IPS-18c (cell line): ENCODE measurements around the gene TIMM50.
A peak's percentile ranks its signal among the peaks of the same experiment; 100 is the strongest.
"Not testable (repeated sequence)": the region's sequence is repeated elsewhere in the genome, so short reads cannot be mapped to it uniquely, and the experiment has no call there.

ENCODE experiments used
- H3K4me3 ChIP-seq: 2 replicates; pipeline ENCODE4 v1.7.0; 2013; ENCODE audit warnings: low read depth, mild to moderate bottlenecking, low read length, moderate library complexity; ENCODE audit not compliant: insufficient read depth
- H3K9me3 ChIP-seq: one replicate; pipeline ENCODE4 v1.6.1; 2013; ENCODE audit warnings: mild to moderate bottlenecking, low read length, moderate library complexity; ENCODE audit not compliant: control insufficient read depth, insufficient read depth

The TIMM50 gene

DNA sequence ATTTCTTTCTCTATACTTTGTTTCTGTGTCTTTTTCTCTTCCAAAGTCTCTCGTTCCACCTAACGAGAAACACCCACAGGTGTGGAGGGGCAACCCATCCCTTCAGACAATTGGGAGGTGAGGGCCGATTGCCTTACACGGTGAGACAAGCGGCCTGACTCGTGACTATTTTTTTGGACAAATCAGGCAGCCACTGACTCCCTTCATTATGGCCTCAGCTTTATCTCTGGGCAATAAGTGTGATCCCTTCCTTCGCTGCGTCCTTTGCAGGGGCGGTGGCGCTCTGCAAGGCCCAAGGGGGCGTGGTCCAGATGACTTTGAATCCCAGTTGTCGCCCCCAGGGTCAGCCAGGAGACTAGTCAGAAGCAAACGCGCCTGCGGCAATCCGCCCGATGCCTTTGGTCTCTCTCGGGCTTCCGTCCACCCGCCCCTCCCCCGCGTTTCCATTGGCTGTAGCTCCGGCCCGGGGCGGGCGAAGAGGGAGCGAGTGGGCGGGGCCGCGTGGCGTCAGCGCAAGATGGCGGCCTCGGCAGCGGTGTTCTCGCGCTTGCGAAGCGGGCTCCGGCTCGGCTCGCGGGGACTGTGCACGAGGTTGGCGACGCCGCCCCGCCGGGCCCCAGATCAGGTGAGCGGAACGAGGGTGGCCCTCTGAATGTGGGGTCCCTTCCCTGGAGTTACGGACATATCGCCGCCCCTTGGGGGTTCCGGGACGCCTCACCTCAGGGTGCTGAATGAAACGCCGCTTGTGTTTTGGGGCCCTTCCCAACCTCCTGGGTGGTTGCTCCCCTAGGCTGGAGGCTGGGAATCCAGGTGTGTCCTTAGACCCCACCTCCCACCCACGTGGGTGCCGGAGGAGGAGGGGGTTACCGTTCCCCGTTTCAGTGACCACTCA lies at the start of gene TIMM50:
TSS of gene TIMM50 (plus strand) at position 502 of the 892 bp plus-strand sequence. CDS start at position 518, 16 bp downstream.
- H3K9me3 ChIP-seq = peaks cover 3% of the 10 kb centered on the region
- H3K4me3 ChIP-seq = peak within 1 kb of the TSS; percentile 95

DNA sequence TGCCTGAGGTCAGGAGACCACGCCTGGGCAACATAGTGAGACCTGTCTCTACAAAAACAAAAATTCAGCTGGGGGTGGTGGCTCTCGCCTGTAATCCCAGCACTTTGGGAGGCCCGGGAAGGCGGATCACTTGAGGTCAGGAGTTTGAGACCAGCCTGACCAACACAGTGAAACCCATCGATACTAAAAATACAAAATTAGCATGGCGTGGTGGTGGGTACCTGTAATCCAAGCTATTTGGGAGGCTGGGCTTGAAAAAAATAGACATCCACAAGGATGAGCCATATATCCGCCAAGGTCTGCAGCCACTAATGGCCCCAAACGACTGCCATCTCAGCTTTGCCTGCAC lies 48.0 kb upstream of the TIMM50 start:
- Histone ChIP-seq H3K9me3 (no peaks in the 10 kb centered on the region), H3K4me3 (no peak overlapping the region)

DNA sequence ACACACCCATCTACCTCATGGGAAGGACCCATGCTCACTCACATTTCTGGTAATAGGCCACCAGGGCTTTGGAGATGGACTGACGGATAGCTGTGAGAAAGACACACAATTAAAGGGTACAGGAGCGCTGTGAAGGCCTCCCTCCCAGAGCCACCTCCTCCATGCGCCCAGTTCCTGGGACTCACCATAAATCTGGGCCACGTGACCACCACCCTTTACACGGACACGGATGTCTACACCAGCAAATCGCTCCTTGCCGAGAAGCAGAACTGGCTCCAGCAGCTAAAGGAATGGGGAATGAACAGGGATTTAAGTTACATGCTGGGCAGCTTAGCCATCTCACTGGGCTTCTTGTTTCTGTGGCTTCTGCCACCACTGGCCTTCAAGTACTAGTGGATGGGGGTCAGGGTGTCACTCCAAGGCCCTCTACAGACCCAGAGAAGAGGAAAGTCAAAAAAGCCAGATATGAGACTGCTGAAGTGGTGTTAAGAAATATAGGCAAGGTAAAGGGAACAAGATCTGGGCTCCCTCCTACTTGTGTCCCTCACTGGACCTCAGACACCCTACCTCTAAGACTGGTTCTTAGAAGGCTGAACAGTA lies 47.1 kb upstream of the TIMM50 start:
- no peaks in the 10 kb centered on the region for H3K9me3 ChIP-seq
- no peak overlapping the region for H3K4me3 ChIP-seq

DNA sequence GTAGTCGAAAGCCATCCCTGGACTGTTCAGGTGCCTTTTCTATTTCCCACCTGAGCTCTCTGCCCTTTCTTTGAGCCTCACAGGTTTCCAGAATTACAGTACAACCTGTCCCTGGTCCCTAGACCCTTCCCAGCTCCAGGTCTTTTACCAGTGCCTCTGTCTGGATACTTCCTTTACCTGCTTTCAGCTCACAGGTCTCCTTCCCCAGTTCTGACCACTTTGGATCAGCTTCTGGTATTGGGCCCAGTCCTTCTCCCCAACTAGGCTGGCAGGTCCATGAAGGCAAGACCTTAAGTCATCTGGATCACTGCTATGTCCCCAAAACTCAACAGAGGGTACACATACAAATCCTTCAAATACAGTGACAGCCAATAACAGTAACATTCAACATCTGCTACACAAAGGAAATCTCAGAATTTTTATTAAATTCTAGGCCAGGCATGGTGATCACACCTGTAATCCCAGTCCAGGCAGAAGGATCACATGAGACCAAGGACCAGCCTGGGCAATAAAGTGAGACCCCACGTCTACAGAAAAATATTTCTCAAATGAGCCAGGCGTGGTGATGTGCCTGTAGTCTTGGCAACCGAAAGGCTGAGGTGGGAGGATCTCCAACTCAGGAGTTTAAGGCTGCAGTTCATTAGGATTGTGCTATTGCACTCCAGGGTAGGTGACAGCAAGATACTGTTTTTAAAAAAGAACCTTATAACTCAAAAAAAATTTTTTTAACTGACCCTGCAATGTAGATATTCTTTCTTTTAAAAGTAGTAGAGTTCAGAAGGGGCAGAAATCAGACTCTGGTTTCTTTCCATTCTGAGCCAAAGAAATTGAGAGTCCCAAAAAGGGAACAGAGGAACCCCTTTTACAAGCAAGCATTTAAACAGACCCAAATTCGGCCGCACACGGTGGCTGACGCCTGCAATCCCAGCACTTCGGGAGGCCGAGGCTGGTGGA lies 46.2 kb upstream of the TIMM50 start:
- peak overlapping the region; percentile 95 for H3K4me3 ChIP-seq

DNA sequence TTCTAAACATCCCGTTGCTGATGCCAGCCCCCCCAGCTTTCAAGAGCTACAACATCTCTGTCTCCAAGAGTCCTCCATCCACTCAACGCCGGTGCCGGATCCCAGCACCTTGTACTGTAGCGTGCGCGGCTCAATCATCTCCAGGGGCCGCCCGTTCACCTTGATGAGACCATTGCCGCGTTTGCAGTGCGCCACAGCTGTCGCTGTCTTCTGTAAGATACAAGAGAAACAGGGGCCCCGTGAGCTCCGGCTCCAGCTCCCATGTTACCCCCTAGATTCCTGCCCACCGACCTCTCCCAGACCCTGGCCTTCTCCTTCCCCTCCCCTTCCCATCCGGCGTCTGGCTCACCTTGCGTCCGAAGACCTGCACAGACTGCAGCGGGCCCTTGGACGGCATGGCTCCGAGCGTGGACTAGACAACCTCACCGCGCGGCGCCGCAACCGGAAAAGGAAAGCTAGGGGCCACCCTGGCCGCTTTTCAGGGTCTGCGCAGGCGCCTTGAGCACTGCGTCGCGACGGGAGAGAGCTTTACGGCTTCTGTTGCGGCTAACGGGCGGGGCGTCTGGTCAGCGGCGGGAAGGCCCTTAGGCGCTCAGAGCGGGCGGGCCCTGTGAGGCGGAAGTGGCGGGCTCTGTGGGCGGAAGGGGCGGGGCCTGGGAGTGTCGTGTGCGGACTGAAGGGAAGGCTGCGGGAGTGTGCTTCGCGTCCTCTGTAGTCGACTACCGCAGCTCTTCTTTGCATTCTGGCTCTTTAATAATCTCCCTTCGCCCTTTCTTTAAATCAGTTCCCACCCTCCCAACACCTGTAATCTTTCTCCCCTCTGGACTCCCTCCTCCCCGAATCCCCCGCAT lies 44.9 kb upstream of the TIMM50 start, which contains the start of gene RPS16:
TSS of gene RPS16 (minus strand) at position 451 of the 851 bp plus-strand sequence. CDS start at position 397, 54 bp downstream.
- Histone ChIP-seq H3K4me3 (peak within 1 kb of the TSS; percentile 95), H3K9me3 (no peaks in the 10 kb centered on the region)

More for the DNA sequence above, 46.2 kb upstream of the TIMM50 start:
- H3K9me3 ChIP-seq = no peaks in the 10 kb centered on the region

DNA sequence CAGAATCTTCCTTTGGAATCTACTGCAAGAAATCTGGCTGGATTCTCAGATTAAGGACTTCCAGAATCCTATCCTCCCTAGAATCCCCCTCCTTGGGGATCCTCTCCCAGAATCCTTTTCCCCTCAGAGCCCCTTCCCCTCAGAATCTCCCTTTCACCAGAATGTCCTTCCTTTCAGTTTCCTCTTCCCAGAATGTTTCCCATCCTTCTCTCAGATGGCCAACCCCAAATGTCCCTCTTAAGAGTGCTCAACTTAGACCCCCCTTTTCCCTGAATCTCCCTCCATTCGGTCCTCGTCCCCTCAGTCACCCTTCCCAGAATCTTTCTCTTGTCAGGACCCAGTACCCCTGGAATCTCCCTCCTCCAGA lies 44.3 kb upstream of the TIMM50 start:
- H3K4me3 ChIP-seq = peak overlapping the region; percentile 82

DNA sequence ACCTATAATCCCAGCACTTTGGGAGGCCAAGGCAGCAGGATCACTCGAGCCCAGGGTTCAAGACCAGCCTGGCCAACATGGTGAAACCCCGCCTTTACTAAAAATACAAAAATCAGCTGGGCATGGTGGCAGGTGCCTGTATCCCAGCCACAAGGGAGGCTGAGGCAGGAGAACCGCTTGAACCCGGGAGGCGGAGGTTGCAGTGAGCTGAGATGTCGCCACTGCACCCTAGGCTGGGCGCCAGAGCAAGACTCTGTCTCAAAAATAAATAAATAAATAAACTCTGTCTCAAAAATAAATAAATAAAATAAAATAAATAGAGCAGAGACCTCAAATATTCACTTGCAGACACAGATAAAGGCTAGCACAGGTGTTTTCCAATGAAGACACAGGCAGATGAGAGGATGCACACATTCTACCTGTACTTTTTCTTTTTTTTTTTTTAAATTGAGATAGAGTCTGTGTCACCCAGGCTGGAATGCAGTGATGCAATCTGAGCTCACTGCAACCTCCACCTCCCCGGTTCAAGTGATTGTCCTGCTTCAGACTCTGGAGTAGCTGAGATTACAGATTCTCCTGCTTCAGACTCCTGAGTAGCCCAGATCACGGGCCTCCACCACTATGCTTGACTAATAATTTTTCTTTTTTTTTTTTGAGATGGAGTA lies 42.2 kb upstream of the TIMM50 start:
- H3K4me3 ChIP-seq = no peak overlapping the region
- no peaks in the 10 kb centered on the region for H3K9me3 ChIP-seq

More for the DNA sequence above, 44.3 kb upstream of the TIMM50 start:
- no peaks in the 10 kb centered on the region for H3K9me3 ChIP-seq

DNA sequence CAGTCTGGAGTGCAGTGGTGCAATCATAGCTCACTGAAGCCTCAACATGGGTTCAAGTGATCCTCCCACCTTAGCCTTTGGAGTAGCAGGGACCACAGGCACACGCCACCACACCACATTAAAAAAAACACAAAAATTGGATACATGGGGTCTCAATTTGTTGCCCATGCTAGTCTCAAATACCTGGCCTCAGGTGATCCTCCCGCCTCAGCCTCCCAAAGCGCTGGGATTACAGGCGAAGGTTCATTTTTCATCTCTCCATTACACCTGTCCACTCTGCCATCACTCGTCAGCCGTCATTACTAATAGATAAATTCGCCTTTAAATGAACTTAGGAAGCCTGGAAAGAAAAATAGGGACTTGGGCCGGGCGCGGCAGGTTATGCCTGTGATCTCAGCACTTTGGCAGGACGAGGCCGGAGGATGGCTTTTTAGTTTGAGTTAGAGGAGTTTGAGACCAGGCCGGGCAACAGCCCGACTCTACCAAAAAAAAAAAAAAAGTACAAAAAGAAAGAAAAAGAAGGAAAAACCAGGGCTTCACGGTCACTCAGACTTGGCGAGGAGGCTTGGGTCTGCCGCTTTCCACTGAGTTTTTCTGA lies 35.9 kb upstream of the TIMM50 start:
- Histone ChIP-seq H3K9me3 (no peaks in the 10 kb centered on the region), H3K4me3 (peak overlapping the region; percentile 97)

DNA sequence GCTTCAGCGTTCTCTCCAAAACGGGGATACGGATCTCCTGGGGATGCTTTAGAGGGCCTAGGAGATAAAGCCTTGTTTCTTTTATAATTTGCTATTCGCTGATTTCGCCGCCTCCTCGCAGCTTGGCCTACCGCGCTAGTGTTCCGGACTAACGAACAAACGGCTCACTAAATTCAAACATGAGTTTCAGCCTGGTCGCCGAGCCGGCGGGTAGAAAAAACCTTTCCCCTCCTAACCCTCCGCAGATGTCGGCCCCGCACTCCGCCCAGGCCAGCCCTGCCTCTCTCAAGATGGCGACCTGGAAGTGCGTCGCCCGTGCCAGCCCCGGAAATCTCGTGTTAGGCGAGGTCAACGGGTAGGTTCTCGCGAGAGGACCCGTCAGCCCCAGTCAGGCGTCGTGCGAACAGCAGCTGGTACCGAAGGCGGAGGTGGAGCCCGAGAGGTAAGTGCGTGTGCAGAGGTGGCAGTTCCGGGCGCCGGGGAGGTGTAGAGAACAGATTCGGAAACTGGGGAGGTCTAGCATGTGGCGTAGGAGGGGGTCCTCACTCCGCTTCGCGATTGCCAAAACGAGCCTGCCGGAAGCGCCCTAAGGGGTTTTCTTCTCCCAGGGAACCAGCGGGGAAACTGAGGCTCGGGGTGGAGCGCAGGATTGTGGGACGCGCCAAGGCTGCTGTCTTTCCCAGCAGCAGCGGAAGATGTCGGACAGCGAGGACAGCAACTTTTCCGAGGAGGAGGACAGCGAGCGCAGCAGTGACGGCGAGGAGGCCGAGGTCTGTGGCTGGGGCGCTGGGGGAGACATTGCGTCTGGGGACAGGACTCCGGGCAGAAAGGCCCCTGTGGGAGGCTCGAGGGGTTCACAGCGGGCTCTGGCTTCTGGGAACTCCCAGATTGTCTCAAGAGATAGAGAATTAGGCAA lies 35.2 kb upstream of the TIMM50 start, which contains the start of gene SUPT5H:
TSS of gene SUPT5H (plus strand) at position 387 of the 916 bp plus-strand sequence. CDS start at position 696, 309 bp downstream.
- Histone ChIP-seq H3K4me3 (peak within 1 kb of the TSS; percentile 97), H3K9me3 (no peaks in the 10 kb centered on the region)

DNA sequence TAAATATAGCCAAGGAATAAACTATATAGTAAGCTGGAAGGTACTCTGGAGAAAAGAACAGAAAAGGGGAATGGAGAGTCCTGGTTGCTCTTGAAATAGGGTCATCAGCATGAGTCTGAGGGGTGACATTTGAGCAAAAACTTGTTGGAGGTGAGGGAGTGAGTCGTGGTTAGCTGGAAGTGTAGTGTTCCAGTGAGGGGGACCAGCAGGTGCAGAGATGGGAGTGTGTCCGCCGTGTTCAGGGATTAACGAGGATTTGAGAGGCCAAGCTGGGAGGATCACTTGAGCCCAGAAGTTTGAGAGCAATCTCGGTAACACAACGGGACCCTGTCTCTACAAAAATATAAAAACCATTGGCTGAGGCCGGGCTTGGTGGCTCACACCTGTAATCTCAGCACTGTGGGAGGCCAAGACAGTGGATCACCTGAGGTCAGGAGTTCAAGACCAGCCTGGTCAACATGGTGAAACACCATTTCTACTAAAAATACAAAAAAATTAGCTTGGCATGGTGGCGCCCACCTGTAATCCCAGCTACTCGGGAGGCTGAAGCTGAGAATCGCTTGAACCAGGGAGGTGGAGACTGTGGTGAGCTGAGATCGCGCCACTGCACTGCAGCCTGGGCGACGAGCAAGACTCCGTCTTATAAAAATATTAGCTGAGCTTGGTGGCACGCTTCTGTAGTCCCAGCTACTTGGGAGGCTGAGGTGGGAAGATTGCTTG lies 34.1 kb upstream of the TIMM50 start:
- peak overlapping the region; percentile 97 for H3K4me3 ChIP-seq
- H3K9me3 ChIP-seq = no peaks in the 10 kb centered on the region

DNA sequence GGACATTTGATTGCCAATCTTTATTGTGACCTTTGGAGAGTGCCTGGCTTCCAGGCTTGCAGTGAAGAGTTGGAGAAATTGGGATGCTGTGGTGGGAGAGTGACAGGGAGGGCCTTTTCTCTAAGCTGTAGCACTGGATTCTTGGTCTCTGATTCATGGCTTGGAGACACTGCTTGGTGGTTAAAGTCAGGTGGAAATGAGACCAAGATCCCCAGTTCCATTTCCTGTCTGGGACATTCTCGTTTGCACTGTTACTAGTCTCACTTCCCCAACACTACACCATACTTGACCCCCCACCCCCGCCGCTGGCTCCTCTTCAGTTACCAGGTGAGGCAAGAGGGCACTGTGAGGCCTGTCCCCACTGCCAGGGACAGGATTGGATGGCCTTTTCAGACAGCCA lies 32.4 kb upstream of the TIMM50 start:
- no peak overlapping the region for H3K4me3 ChIP-seq

DNA sequence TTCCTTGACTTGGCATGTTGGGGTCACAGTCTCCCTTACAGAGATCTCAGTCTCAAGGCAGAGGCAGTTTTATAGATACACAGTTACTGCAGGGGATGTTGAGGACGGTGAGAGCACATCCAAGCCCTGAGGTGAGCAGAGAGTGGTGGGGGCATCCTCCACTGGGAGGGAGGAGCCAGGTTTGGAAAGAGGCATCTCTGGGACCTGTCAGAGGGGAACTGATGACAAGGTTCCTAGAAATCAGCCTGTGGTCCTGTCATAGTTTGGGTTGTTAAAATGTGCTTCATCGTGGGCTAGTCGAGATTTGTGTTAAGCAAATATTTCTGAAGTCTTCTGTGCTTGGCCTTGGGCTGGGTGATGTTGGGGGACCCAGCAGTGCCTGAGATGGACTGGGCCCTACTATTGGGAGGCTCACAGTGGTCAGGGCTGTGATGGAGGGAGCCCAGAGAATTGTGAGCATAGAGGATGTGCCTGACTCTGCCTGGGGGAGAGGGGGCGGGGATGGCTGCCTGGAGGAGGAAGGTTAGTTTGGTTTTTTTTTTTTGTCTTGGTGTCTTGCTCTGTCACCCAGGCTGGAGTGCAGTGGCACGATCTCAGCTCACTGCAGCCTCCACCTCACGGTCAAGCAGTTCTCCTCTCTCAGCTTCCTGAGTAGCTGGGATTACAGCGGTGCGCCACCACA lies 31.4 kb upstream of the TIMM50 start:
- no peaks in the 10 kb centered on the region for H3K9me3 ChIP-seq

More for the DNA sequence above, 32.4 kb upstream of the TIMM50 start:
- H3K9me3 ChIP-seq = no peaks in the 10 kb centered on the region

DNA sequence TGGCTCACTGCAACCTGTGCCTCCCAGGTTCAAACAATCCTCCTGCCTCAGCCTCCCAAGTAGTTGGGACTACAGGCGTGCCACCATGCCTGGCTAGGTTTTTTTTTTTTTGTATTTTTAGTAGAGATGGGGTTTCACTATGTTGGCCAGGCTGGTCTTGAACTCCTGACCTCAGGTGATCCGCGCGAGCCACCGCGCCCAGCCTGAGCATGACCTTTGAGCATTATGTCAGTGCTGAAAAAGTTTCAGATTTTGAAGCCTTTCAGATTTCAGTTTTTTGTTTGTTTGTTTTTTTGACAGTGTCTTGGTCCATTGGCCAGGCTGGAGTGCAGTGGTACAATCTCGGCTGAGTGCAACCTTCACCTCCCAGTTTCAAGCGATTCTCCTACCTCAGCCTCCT lies 29.4 kb upstream of the TIMM50 start:
- not testable (repeated sequence) for H3K9me3 ChIP-seq

More for the DNA sequence above, 31.4 kb upstream of the TIMM50 start:
- no peak overlapping the region for H3K4me3 ChIP-seq

DNA sequence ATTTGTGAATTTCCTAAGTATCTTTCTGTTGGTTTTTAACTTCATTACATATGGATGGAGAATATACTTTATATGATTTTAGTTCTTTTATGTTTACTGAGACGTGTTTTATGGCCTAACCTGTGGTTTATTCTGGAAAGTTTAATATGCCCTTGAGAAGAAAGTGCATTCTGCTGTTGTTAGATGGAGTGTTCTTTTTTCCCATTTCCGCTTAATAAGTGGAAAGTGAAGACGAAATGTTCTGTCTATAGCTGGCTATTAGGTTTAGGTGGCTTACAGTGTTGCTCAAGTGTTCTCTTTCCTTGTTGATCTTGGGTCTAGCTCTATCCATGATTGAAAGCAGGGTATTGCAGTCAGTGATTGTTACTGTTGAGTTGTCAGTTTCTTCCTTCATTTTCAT lies 17.2 kb upstream of the TIMM50 start:
- H3K4me3 ChIP-seq = no peak overlapping the region
- no peaks in the 10 kb centered on the region for H3K9me3 ChIP-seq

More for the DNA sequence above, 29.4 kb upstream of the TIMM50 start:
- H3K4me3 ChIP-seq = not testable (repeated sequence)
